Caco-2 (cell line): Measurements from ENCODE around the gene PLIN5. TPM values are rescaled to one million over a fixed set of nuclear protein-coding genes. Genes with fewer than 3 reads are reported as not detected.
A peak's percentile ranks its signal among the peaks of the same experiment; 100 is the strongest.

Experiments
- BruUV-seq: library from RNA; stranded (reverse); fragments of 400-500 nt; replicated peaks from 2 replicates; lab custom pipeline; 2021; lab: Mats Ljungman, UMichigan
- CTCF ChIA-PET: fragments of 300-600 bp; sonication (Branson Sonifier 250); formaldehyde crosslinking; loops from one replicate; lab custom pipeline; 2022; ENCODE audit warnings: antibody characterized with exemption; lab: Charles Lee
- POLR2A ChIA-PET: fragments of 300-600 bp; sonication (Branson Sonifier 250); formaldehyde crosslinking; loops from one replicate; lab custom pipeline; 2022; ENCODE audit warnings: antibody characterized with exemption; lab: Charles Lee
- DNase-seq, 2 experiments: peaks; one replicate each; pipeline versions ENCODE4 v3.0.0 to v3.0.0-alpha.2; 2020 to 2022
- H3K27me3 ChIP-seq: replicated peaks from 2 replicates; pipeline ENCODE4 v1.6.0; 2011; ENCODE audit warnings: low read length; ENCODE audit not compliant: control insufficient read depth, insufficient read depth
- H3K36me3 ChIP-seq: 2 replicates; pipeline ENCODE4 v1.5.1; 2011; ENCODE audit warnings: low read length; ENCODE audit not compliant: control insufficient read depth, insufficient read depth
- H3K4me1 ChIP-seq: fragments of 250-450 bp; sonication (Bioruptor Pico); 2 replicates; pipeline ENCODE4 v1.5.1; 2020; ENCODE audit warnings: mild to moderate bottlenecking
- H3K4me3 ChIP-seq: 2 replicates; pipeline ENCODE4 v1.5.1; 2011; ENCODE audit warnings: low read depth, mild to moderate bottlenecking, control low read depth, low read length
- H3K9me3 ChIP-seq: fragments of 250-450 bp; sonication (Bioruptor Pico); 2 replicates; pipeline ENCODE4 v1.5.1; 2020; ENCODE audit warnings: mild to moderate bottlenecking, moderate library complexity
- H3K27ac Mint-ChIP-seq: one replicate; pipeline ENCODE4 v1.8.0; 2022; ENCODE audit warnings: mixed read lengths; ENCODE audit not compliant: unreplicated experiment
- H3K27me3 Mint-ChIP-seq: one replicate; pipeline ENCODE4 v1.8.0; 2022; ENCODE audit warnings: mixed read lengths; ENCODE audit not compliant: insufficient read depth, unreplicated experiment
- H3K36me3 Mint-ChIP-seq: one replicate; pipeline ENCODE4 v1.8.0; 2022; ENCODE audit warnings: mild to moderate bottlenecking, mixed read lengths; ENCODE audit not compliant: insufficient read depth, unreplicated experiment
- H3K4me1 Mint-ChIP-seq: one replicate; pipeline ENCODE4 v1.8.0; 2022; ENCODE audit warnings: low read depth, mixed read lengths; ENCODE audit not compliant: unreplicated experiment
- H3K4me3 Mint-ChIP-seq: one replicate; pipeline ENCODE4 v1.8.0; 2022; ENCODE audit warnings: mild to moderate bottlenecking, moderate library complexity, mixed read lengths; ENCODE audit not compliant: unreplicated experiment
- H3K9me3 Mint-ChIP-seq: one replicate; pipeline ENCODE4 v1.8.0; 2022; ENCODE audit warnings: mixed read lengths; ENCODE audit not compliant: unreplicated experiment
- intact Hi-C: fragments of 100-400 bp; cut with micrococcal nuclease; formaldehyde crosslinking; loops from one replicate; pipeline ENCODE4 v1.10.0; 2022; ENCODE audit not compliant: unreplicated experiment
- total RNA-seq: library from RNA; stranded (reverse); gene quantifications from 2 replicates; pipeline ENCODE4 v1.2.3, GENCODE V29; 2022
- TF ChIP-seq, protein P1 (sequence below), 2 experiments: fragments of 200-600 bp in 1 of 2; IDR thresholded peaks; 1 replicate in 1 of 2; 2 replicates in 1 of 2; pipeline versions ENCODE4 v1.5.1 to v1.8.0; 2011 to 2022; ENCODE audit warnings: antibody characterized with exemption in 1 of 2, control low read depth in 1 of 2, inconsistent platforms in 1 of 2, low read depth in 1 of 2, low read length in 1 of 2, mild to moderate bottlenecking in 1 of 2, moderate library complexity in 1 of 2; ENCODE audit not compliant: insufficient read depth in 1 of 2, severe bottlenecking in 1 of 2, unreplicated experiment in 1 of 2

Gene PLIN5
- total RNA-seq, 1 experiment from 2014 or later, result 0.73 TPM

GRCh38 chr19:4539693-4540581 lies 4.9 kb upstream of the PLIN5 start, which contains the start of gene LRG1:
LRG1 (minus strand) TSS chr19:4540036; CDS start chr19:4540013, 23 bp downstream.
- H3K9me3 ChIP-seq, result no peaks in the 10 kb centered on the region
- H3K36me3 ChIP-seq, result no peaks in the 10 kb centered on the region
- no peaks in the 10 kb centered on the region for H3K4me1 Mint-ChIP-seq
- TF ChIP-seq, protein P1, sequence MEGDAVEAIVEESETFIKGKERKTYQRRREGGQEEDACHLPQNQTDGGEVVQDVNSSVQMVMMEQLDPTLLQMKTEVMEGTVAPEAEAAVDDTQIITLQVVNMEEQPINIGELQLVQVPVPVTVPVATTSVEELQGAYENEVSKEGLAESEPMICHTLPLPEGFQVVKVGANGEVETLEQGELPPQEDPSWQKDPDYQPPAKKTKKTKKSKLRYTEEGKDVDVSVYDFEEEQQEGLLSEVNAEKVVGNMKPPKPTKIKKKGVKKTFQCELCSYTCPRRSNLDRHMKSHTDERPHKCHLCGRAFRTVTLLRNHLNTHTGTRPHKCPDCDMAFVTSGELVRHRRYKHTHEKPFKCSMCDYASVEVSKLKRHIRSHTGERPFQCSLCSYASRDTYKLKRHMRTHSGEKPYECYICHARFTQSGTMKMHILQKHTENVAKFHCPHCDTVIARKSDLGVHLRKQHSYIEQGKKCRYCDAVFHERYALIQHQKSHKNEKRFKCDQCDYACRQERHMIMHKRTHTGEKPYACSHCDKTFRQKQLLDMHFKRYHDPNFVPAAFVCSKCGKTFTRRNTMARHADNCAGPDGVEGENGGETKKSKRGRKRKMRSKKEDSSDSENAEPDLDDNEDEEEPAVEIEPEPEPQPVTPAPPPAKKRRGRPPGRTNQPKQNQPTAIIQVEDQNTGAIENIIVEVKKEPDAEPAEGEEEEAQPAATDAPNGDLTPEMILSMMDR (IDR thresholded peaks at IDR 0.05; ENCODE audit: insufficient read depth in 1 of 2, low read depth in 1 of 2, low read length in 1 of 2, severe bottlenecking in 1 of 2, unreplicated experiment in 1 of 2), result no peak
- no TSS peak for BruUV-seq
- no peak within 1 kb of the TSS for H3K27ac Mint-ChIP-seq
- no peak within 1 kb of the TSS for H3K4me3 ChIP-seq
- peak in 1 of 2 experiments; percentile 39 for DNase-seq
- intact Hi-C loops, result no loop called here
- peaks cover 10% of the 10 kb centered on the region for H3K4me1 ChIP-seq
- no peaks in the 10 kb centered on the region for H3K9me3 Mint-ChIP-seq
- H3K36me3 Mint-ChIP-seq, result no peaks in the 10 kb centered on the region
- no peaks in the 10 kb centered on the region for H3K27me3 Mint-ChIP-seq
- H3K27me3 ChIP-seq, result no peaks in the 10 kb centered on the region
- no peak within 1 kb of the TSS for H3K4me3 Mint-ChIP-seq
- POLR2A ChIA-PET, result no interaction called here
- CTCF ChIA-PET, result interaction anchor here (0.6 kb wide), 1 partner anchor 15 kb away, joined by 4 read pairs; no protein-coding TSS in a partner anchor

GRCh38 chr19:4539169-4539692 lies 4.2 kb upstream of the PLIN5 start:
- BruUV-seq, result no TSS peak
- no peaks in the 10 kb centered on the region for H3K4me1 Mint-ChIP-seq

GRCh38 chr19:4538601-4538954 lies 3.6 kb upstream of the PLIN5 start:
- POLR2A ChIA-PET, result no interaction called here
- intact Hi-C loops, result no loop called here

More at GRCh38 chr19:4539169-4539692, 4.2 kb upstream of the PLIN5 start:
- H3K36me3 ChIP-seq, result no peaks in the 10 kb centered on the region
- H3K9me3 ChIP-seq, result no peaks in the 10 kb centered on the region
- Mint-ChIP-seq H3K9me3 (no peaks in the 10 kb centered on the region), H3K27me3 (no peaks in the 10 kb centered on the region), H3K36me3 (no peaks in the 10 kb centered on the region), H3K4me3 (no peak overlapping the region), H3K27ac (no peak overlapping the region)
- CTCF ChIA-PET, result interaction anchor here (0.6 kb wide), 1 partner anchor 243 kb away, joined by 5 read pairs; no protein-coding TSS in a partner anchor
- intact Hi-C loops, result no loop called here
- H3K27me3 ChIP-seq, result no peaks in the 10 kb centered on the region
- POLR2A ChIA-PET, result no interaction called here
- no peak for DNase-seq
- H3K4me1 ChIP-seq, result peaks cover 10% of the 10 kb centered on the region
- TF ChIP-seq, protein P1 (IDR thresholded peaks at IDR 0.05; ENCODE audit: insufficient read depth in 1 of 2, low read depth in 1 of 2, low read length in 1 of 2, severe bottlenecking in 1 of 2, unreplicated experiment in 1 of 2), result no peak
- H3K4me3 ChIP-seq, result no peak overlapping the region

More at GRCh38 chr19:4538601-4538954, 3.6 kb upstream of the PLIN5 start:
- BruUV-seq, result no TSS peak
- Mint-ChIP-seq H3K4me1 (no peaks in the 10 kb centered on the region), H3K27me3 (no peaks in the 10 kb centered on the region), H3K4me3 (no peak overlapping the region), H3K27ac (no peak overlapping the region), H3K9me3 (no peaks in the 10 kb centered on the region), H3K36me3 (no peaks in the 10 kb centered on the region)
- CTCF ChIA-PET, result no interaction called here
- Histone ChIP-seq H3K4me3 (no peak overlapping the region), H3K36me3 (no peaks in the 10 kb centered on the region), H3K27me3 (no peaks in the 10 kb centered on the region), H3K9me3 (no peaks in the 10 kb centered on the region), H3K4me1 (peaks cover 10% of the 10 kb centered on the region)
- DNase-seq, result no peak
- TF ChIP-seq, protein P1 (IDR thresholded peaks at IDR 0.05; ENCODE audit: insufficient read depth in 1 of 2, low read depth in 1 of 2, low read length in 1 of 2, severe bottlenecking in 1 of 2, unreplicated experiment in 1 of 2), result no peak
